C1 segment of cervical spinal cord (tissue), 14 donors: Measurements from ENCODE around the gene RABL2B.

Experiments
- DNase-seq, 14 donors: peaks; one replicate each; lab custom pipeline; 2025; lab: John Stamatoyannopoulos, UW

Gene RABL2B

GRCh38 chr22:50722716-50723428 is 60.6 kb downstream of the RABL2B start:
- DNase-seq = no peak

GRCh38 chr22:50722048-50722701 is 61.3 kb downstream of the RABL2B start:
- DNase-seq = peak in 1 of 14 donors; percentile 65

GRCh38 chr22:50721257-50721844 is 62.1 kb downstream of the RABL2B start:
- DNase-seq = peak in 1 of 14 donors; percentile 70

- DNase-seq = no peak
Observed at GRCh38 chr22:50720301-50721256, 62.9 kb downstream of the RABL2B start.

- no peak for DNase-seq
Observed at GRCh38 chr22:50719814-50720300, 63.6 kb downstream of the RABL2B start.

- DNase-seq = no peak
Observed at GRCh38 chr22:50718352-50718709, 65.1 kb downstream of the RABL2B start.

- peak in 1 of 14 donors; percentile 79 for DNase-seq
Observed at GRCh38 chr22:50717709-50718351, 65.6 kb downstream of the RABL2B start.
